Measurements from ENCODE around the gene ATXN7L1. TPM values are rescaled to one million over a fixed set of nuclear protein-coding genes. Genes with fewer than 3 reads are reported as not detected.

Gene ATXN7L1
- total and polyA plus RNA-seq, 2 of the 8 experiments (the other 6 are each of a cell fraction or from before 2014, with no cell fraction given) = 14.3 to 34.0 TPM

GRCh38 chr7:105728028-105728427, 148.4 kb downstream of the ATXN7L1 start:
- FAIRE-seq = no peak
- CTCF ChIA-PET (ENCODE audit: partially characterized antibody) = interaction anchor here (0.7 to 1.3 kb wide), 3 partner anchors 14 to 75 kb away, joined by 3 to 5 read pairs (median 4); no protein-coding TSS in a partner anchor

More at GRCh38 chr7:105728028-105728427, 148.4 kb downstream of the ATXN7L1 start:
- WGBS, 2 experiments (ENCODE audit: extremely low coverage in 1 of 2, insufficient coverage in 1 of 2, insufficient read length in 1 of 2, insufficient replicate concordance in 2 of 2, low coverage in 1 of 2, low lambda C conversion rate in 2 of 2, missing lambda C conversion rate in 1 of 2) = 87% methylated on average over 2 of the region's 2 CpGs; no CpG with 5 or more reads in 1 of the 2 experiments
- no peak overlapping the region for H3K27ac ChIP-seq (ENCODE audit: low read depth, low read length)
- no peaks in the 10 kb centered on the region for H4K20me1 ChIP-seq (replicated peaks in 1 of 2; ENCODE audit: control insufficient read depth in 1 of 2, insufficient read depth in 2 of 2, low read length in 2 of 2)
- no peak overlapping the region for H3K14ac ChIP-seq (ENCODE audit: insufficient read length)
- peaks cover 0 to 2% (median 0%) of the 10 kb centered on the region in 4 experiments; a peak in 2 of 7 replicates for H3K4me1 ChIP-seq (replicated peaks in 1 of 4; ENCODE audit: control insufficient read depth in 3 of 4, insufficient read depth in 4 of 4, low read length in 3 of 4)
- DNase-seq (ENCODE audit: low read depth in 1 of 2, low spot score in 2 of 2) = no peak
- H3K36me3 ChIP-seq (ENCODE audit: control insufficient read depth in 2 of 4, insufficient read depth in 4 of 4, low read length in 3 of 4) = no peaks in the 10 kb centered on the region
- no peak overlapping the region for H4K91ac ChIP-seq (replicated peaks; ENCODE audit: insufficient read length, low read length)
- no peak overlapping the region for H3K18ac ChIP-seq (ENCODE audit: extremely low read depth, low read length)
- no peak overlapping the region for H2BK20ac ChIP-seq (ENCODE audit: low read length)
- no peak overlapping the region for H3K4ac ChIP-seq (replicated peaks; ENCODE audit: insufficient read length, low read depth, low read length)
- no peak overlapping the region for H3K4me3 ChIP-seq (ENCODE audit: extremely low read depth in 1 of 4, insufficient read depth in 2 of 4, low read depth in 3 of 4, low read length in 4 of 4)
- H2BK5ac ChIP-seq (ENCODE audit: low read depth, low read length) = no peak overlapping the region
- no peak overlapping the region for H4K8ac ChIP-seq (ENCODE audit: extremely low read depth, insufficient read depth, low read length)
- no peak overlapping the region for H3K4me2 ChIP-seq (ENCODE audit: insufficient read depth in 1 of 2, low read depth in 2 of 2, low read length in 2 of 2)
- H3K79me1 ChIP-seq (ENCODE audit: low read depth, low read length) = no peaks in the 10 kb centered on the region
- H2BK15ac ChIP-seq (ENCODE audit: low read length) = no peak overlapping the region
- H3K79me2 ChIP-seq (ENCODE audit: control insufficient read depth in 1 of 2, insufficient read depth in 2 of 2, low read length in 2 of 2) = no peaks in the 10 kb centered on the region
- TF ChIP-seq MAFK (IDR thresholded peaks at IDR 0.05; ENCODE audit: low read depth, low read length) (peak; percentile 49; the same call in 1 of the 2 replicates), CREB1 (IDR thresholded peaks at IDR 0.05) (no peak)
- no peak overlapping the region for H3K9ac ChIP-seq (replicated peaks in 1 of 4; ENCODE audit: extremely low read depth in 1 of 4, low read depth in 3 of 4, low read length in 3 of 4)
- H2AFZ ChIP-seq (ENCODE audit: low read length) = no peak overlapping the region
- H3K23ac ChIP-seq (ENCODE audit: insufficient read length) = no peak overlapping the region
- no peak overlapping the region for H2AK5ac ChIP-seq (ENCODE audit: low read depth, low read length)
- no peak overlapping the region for H3K56ac ChIP-seq (replicated peaks; ENCODE audit: insufficient read length, low read depth, low read length)
- POLR2A ChIA-PET (ENCODE audit: partially characterized antibody) = no interaction called here
- no peak overlapping the region for H4K5ac ChIP-seq (ENCODE audit: insufficient read length, low read depth, low read length)
- no peaks in the 10 kb centered on the region for H3K23me2 ChIP-seq (ENCODE audit: low read depth, low read length)
- no peaks in the 10 kb centered on the region for H3K27me3 ChIP-seq (replicated peaks in 1 of 4; ENCODE audit: control insufficient read depth in 3 of 4, extremely low read depth in 1 of 4, insufficient read depth in 3 of 4, low read length in 3 of 4)
- H2BK12ac ChIP-seq (ENCODE audit: low read depth, low read length) = no peak overlapping the region
- no peak overlapping the region for H2BK120ac ChIP-seq (replicated peaks; ENCODE audit: low read depth, low read length)
- no peaks in the 10 kb centered on the region for H3K9me3 ChIP-seq (ENCODE audit: insufficient read depth in 2 of 2, low read depth in 1 of 2, low read length in 1 of 2)

Data from H1 (cell line).